ENCODE measurements around the gene DOCK2. TPM values are rescaled to one million over a fixed set of nuclear protein-coding genes. Genes with fewer than 3 reads are reported as not detected.

Gene DOCK2
- total RNA-seq, 1 experiment from 2014 or later, result 0.26 TPM

GRCh38 chr5:169895926-169896325 is 258.9 kb downstream of the DOCK2 start:
- H3K79me2 ChIP-seq (ENCODE audit: low read length), result no peaks in the 10 kb centered on the region
- no peak overlapping the region for H3K4me3 ChIP-seq (ENCODE audit: low read length)
- H4K20me1 ChIP-seq (ENCODE audit: low read length), result no peaks in the 10 kb centered on the region
- no peak overlapping the region for H3K27ac ChIP-seq (ENCODE audit: low read length)
- TF ChIP-seq EZH2phosphoT487 (IDR thresholded peaks at IDR 0.05; ENCODE audit: borderline replicate concordance, low read length), result no peak
- TF ChIP-seq EZH2 (IDR thresholded peaks at IDR 0.05; ENCODE audit: low read length, unreplicated experiment), result no peak
- no peak for TF ChIP-seq CTCF (conservative IDR thresholded peaks at IDR 0.05; ENCODE audit: low read depth, low read length)
- no peaks in the 10 kb centered on the region for H3K27me3 ChIP-seq (ENCODE audit: low read length)
- DNase-seq (no peak), ATAC-seq (no peak)
- no peaks in the 10 kb centered on the region for H3K9me3 ChIP-seq (ENCODE audit: low read length)
- H3K36me3 ChIP-seq (ENCODE audit: low read depth, low read length), result no peaks in the 10 kb centered on the region
- H2AFZ ChIP-seq (ENCODE audit: low read length), result no peak overlapping the region
- POLR2A ChIA-PET (ENCODE audit: unreplicated experiment), result no interaction called here
- H3K9ac ChIP-seq (ENCODE audit: low read length), result no peak overlapping the region
- no peaks in the 10 kb centered on the region for H3K9me2 ChIP-seq (replicated peaks; ENCODE audit: low read length)
- no peak overlapping the region for H3K4me2 ChIP-seq (ENCODE audit: low read length)
- H3F3A ChIP-seq (ENCODE audit: low read length, unreplicated experiment), result no peaks in the 10 kb centered on the region
- H3K4me1 ChIP-seq (ENCODE audit: insufficient read depth, low read length), result no peaks in the 10 kb centered on the region
- intact Hi-C loops (cut with micrococcal nuclease), result no loop called here
- CTCF ChIA-PET, result no interaction called here
- BruUV-seq (replicated peaks), result no TSS peak

DNA sequence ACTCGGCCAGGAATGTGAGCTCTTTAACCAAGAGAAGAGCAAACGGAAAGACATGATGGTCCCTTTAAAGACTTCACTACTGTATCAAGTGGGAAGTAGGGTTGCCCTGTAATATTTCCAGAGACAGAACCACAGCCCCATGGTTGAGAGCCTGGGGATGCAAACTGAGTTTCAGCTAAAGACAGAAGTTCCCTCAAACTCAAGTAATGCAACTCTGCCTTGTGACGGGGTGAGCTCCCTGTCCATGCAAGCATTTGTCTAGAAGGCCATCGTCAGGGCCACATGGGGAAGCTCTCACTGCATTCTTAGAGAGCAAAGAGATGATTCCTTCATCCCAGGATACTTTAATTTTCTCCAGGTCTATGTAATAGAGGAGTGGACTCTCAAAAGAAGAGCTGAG is 260.4 kb downstream of the DOCK2 start:
- ChIA-PET POLR2A (ENCODE audit: unreplicated experiment) (no interaction called here), CTCF (interaction anchor here (0.7 kb wide), 2 partner anchors 83 to 431 kb away, joined by 3 read pairs; no protein-coding TSS in a partner anchor)
- Histone ChIP-seq H2AFZ (ENCODE audit: low read length) (no peak overlapping the region), H3K27ac (ENCODE audit: low read length) (no peak overlapping the region), H4K20me1 (ENCODE audit: low read length) (no peaks in the 10 kb centered on the region), H3K4me3 (ENCODE audit: low read length) (no peak overlapping the region), H3K79me2 (ENCODE audit: low read length) (no peaks in the 10 kb centered on the region), H3K9me3 (ENCODE audit: low read length) (no peaks in the 10 kb centered on the region), H3K36me3 (ENCODE audit: low read depth, low read length) (no peaks in the 10 kb centered on the region), H3F3A (ENCODE audit: low read length, unreplicated experiment) (no peaks in the 10 kb centered on the region), H3K27me3 (ENCODE audit: low read length) (no peaks in the 10 kb centered on the region), H3K4me2 (ENCODE audit: low read length) (no peak overlapping the region), H3K9ac (ENCODE audit: low read length) (no peak overlapping the region), H3K4me1 (ENCODE audit: insufficient read depth, low read length) (no peaks in the 10 kb centered on the region), H3K9me2 (replicated peaks; ENCODE audit: low read length) (no peaks in the 10 kb centered on the region)
- ATAC-seq (no peak), DNase-seq (no peak)
- no peak for TF ChIP-seq CTCF (conservative IDR thresholded peaks at IDR 0.05; ENCODE audit: low read depth, low read length)
- no peak for TF ChIP-seq EZH2 (IDR thresholded peaks at IDR 0.05; ENCODE audit: low read length, unreplicated experiment)
- TF ChIP-seq EZH2phosphoT487 (IDR thresholded peaks at IDR 0.05; ENCODE audit: borderline replicate concordance, low read length), result no peak
- no TSS peak for BruUV-seq (replicated peaks)
- intact Hi-C loops (cut with micrococcal nuclease), result no loop called here

GRCh38 chr5:169901896-169902295 is 264.8 kb downstream of the DOCK2 start:
- Histone ChIP-seq H3K36me3 (ENCODE audit: low read depth, low read length) (no peaks in the 10 kb centered on the region), H3K27me3 (ENCODE audit: low read length) (no peaks in the 10 kb centered on the region), H3K9me3 (ENCODE audit: low read length) (no peaks in the 10 kb centered on the region), H3K4me2 (ENCODE audit: low read length) (no peak overlapping the region), H3K9ac (ENCODE audit: low read length) (no peak overlapping the region), H2AFZ (ENCODE audit: low read length) (no peak overlapping the region), H3K79me2 (ENCODE audit: low read length) (no peaks in the 10 kb centered on the region), H3F3A (ENCODE audit: low read length, unreplicated experiment) (no peaks in the 10 kb centered on the region), H3K4me1 (ENCODE audit: insufficient read depth, low read length) (no peaks in the 10 kb centered on the region), H4K20me1 (ENCODE audit: low read length) (no peaks in the 10 kb centered on the region), H3K4me3 (ENCODE audit: low read length) (no peak overlapping the region), H3K27ac (ENCODE audit: low read length) (no peak overlapping the region), H3K9me2 (replicated peaks; ENCODE audit: low read length) (no peaks in the 10 kb centered on the region)
- DNase-seq (no peak), ATAC-seq (no peak)
- CTCF ChIA-PET, result no interaction called here
- POLR2A ChIA-PET (ENCODE audit: unreplicated experiment), result no interaction called here
- intact Hi-C loops (cut with micrococcal nuclease), result no loop called here
- no TSS peak for BruUV-seq (replicated peaks)
- no peak for TF ChIP-seq CTCF (conservative IDR thresholded peaks at IDR 0.05; ENCODE audit: low read depth, low read length)
- TF ChIP-seq EZH2 (IDR thresholded peaks at IDR 0.05; ENCODE audit: low read length, unreplicated experiment), result no peak
- no peak for TF ChIP-seq EZH2phosphoT487 (IDR thresholded peaks at IDR 0.05; ENCODE audit: borderline replicate concordance, low read length)

All from PC-3 (cell line).